Nephron (organoid): ENCODE measurements around the gene TMPRSS13.

Experiments used
- H3K27ac Mint-ChIP-seq, 3 experiments: 2 replicates each; pipeline ENCODE4 v1.8.0; 2020; ENCODE audit warnings: mixed read lengths in 3 of 3, mild to moderate bottlenecking in 2 of 3, moderate library complexity in 1 of 3
- H3K27me3 Mint-ChIP-seq: 2 replicates; pipeline ENCODE4 v1.8.0; 2021; ENCODE audit warnings: low read depth, mild to moderate bottlenecking, moderate library complexity, mixed read lengths
- H3K36me3 Mint-ChIP-seq: 2 replicates; pipeline ENCODE4 v1.8.0; 2020; ENCODE audit warnings: low read depth, mixed read lengths
- H3K4me1 Mint-ChIP-seq: 2 replicates; pipeline ENCODE4 v1.8.0; 2020; ENCODE audit warnings: mixed read lengths
- H3K4me3 Mint-ChIP-seq, 3 experiments: 2 replicates each; pipeline ENCODE4 v1.8.0; 2020; ENCODE audit warnings: mild to moderate bottlenecking in 3 of 3, mixed read lengths in 3 of 3, moderate library complexity in 2 of 3
- H3K9me3 Mint-ChIP-seq: 2 replicates; pipeline ENCODE4 v1.8.0; 2020; ENCODE audit warnings: mixed read lengths
- TF ChIP-seq, protein P1 (sequence below), 3 experiments: fragments of 200-600 bp; sonication (generic); IDR thresholded peaks; one replicate each; pipeline ENCODE4 v1.5.0; 2021; ENCODE audit warnings: antibody characterized with exemption in 3 of 3; ENCODE audit not compliant: unreplicated experiment in 3 of 3

The TMPRSS13 gene

DNA sequence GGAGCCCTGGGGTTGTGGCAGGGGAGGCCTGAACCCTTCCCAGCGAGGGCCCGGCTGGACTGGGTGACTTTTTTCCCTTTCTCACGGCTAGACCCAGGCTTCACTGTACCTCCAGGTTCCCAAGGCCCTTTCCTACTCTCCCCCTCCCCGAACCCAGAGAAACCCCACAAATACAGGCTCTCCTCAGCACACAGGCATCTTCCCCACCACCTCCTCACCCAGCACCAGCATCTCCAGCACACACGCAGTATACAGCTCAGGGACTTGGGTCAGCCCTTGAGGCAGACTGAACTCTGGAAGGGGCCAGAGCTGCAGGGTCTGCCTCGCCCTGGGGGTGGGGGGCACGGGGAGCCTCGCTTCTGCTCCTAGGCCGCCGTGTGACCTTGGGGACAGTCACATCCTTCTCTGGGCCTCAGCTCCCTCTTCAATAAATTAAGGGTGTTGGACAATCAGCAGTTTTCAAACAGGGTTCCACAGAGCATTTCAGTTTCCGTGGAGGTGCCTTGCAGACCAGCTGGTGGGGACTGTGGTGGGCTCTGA is 4.5 kb downstream of the TMPRSS13 start:
- Mint-ChIP-seq H3K27ac (no peak overlapping the region), H3K9me3 (no peaks in the 10 kb centered on the region), H3K36me3 (no peaks in the 10 kb centered on the region), H3K27me3 (peaks cover 38% of the 10 kb centered on the region), H3K4me3 (no peak overlapping the region), H3K4me1 (no peaks in the 10 kb centered on the region)
- TF ChIP-seq, protein P1, sequence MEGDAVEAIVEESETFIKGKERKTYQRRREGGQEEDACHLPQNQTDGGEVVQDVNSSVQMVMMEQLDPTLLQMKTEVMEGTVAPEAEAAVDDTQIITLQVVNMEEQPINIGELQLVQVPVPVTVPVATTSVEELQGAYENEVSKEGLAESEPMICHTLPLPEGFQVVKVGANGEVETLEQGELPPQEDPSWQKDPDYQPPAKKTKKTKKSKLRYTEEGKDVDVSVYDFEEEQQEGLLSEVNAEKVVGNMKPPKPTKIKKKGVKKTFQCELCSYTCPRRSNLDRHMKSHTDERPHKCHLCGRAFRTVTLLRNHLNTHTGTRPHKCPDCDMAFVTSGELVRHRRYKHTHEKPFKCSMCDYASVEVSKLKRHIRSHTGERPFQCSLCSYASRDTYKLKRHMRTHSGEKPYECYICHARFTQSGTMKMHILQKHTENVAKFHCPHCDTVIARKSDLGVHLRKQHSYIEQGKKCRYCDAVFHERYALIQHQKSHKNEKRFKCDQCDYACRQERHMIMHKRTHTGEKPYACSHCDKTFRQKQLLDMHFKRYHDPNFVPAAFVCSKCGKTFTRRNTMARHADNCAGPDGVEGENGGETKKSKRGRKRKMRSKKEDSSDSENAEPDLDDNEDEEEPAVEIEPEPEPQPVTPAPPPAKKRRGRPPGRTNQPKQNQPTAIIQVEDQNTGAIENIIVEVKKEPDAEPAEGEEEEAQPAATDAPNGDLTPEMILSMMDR (IDR thresholded peaks at IDR 0.05; ENCODE audit: unreplicated experiment in 3 of 3) = no peak

DNA sequence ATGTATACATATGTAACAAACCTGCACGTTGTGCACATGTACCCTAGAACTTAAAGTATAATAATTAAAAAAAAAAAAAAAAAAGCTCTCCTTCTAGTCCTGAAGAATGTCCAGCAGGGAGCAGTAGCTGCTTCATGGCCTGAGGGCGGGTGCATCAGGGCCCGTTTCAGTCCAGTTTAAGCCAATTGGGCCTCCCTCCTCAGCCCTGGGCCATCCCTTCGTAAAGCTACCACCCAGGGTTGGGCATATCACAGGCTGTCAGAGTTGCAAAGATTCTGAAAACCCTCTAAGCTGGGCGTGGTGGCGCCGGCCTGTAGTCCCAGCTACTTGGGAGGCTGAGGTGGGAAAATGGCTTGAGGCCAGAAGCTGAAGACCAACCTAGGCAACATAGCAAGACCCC is 5.4 kb downstream of the TMPRSS13 start:
- Mint-ChIP-seq H3K9me3 (no peaks in the 10 kb centered on the region), H3K27ac (no peak overlapping the region), H3K4me1 (peaks cover 5% of the 10 kb centered on the region), H3K36me3 (no peaks in the 10 kb centered on the region), H3K4me3 (no peak overlapping the region), H3K27me3 (peaks cover 33% of the 10 kb centered on the region)
- TF ChIP-seq, protein P1 (IDR thresholded peaks at IDR 0.05; ENCODE audit: unreplicated experiment in 3 of 3) = no peak

DNA sequence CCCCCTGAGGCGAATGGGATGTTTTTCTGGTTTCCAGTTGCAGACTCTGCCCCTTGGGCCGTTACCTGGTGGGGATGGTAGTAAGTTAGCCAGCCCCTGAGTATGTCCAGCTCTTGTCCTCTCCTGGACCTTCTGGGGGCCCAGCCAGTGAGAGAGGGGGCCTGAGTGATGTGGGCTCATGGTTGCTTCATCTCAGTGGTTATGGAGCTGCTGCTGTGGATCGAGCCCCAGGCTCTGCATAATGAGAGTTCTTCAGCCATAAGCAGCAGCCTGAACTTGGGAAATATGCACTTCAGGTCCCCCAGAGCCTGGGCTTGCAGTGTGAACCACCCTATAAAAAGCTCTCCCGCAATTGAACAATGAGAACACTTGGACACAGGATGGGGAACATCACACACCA is 5.9 kb downstream of the TMPRSS13 start:
- H3K4me1 Mint-ChIP-seq = peaks cover 5% of the 10 kb centered on the region
- H3K27ac Mint-ChIP-seq = no peak overlapping the region
- no peaks in the 10 kb centered on the region for H3K9me3 Mint-ChIP-seq
- no peak overlapping the region for H3K4me3 Mint-ChIP-seq
- TF ChIP-seq, protein P1 (IDR thresholded peaks at IDR 0.05; ENCODE audit: unreplicated experiment in 3 of 3) = no peak
- H3K36me3 Mint-ChIP-seq = no peaks in the 10 kb centered on the region
- H3K27me3 Mint-ChIP-seq = peaks cover 31% of the 10 kb centered on the region

DNA sequence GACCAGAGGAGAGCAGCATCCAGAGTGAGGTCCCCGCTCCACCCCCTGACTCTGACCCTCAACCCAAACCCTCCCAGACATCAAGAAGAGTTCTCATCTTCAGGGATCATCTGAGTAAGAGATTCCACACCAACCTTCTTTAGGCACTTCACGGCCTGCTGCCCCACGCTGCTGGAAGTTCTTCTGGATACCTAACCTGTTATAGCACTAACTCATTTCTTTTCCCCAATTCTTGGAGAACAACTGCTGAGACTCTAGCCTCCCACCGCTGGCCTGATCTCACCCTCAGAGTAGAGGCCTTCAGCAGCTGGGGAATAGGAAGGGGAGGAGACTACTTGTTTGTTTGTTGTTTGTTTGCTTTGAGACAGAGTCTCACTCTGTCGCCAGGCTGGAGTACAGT is 7.3 kb downstream of the TMPRSS13 start:
- Mint-ChIP-seq H3K36me3 (no peaks in the 10 kb centered on the region), H3K4me1 (peaks cover 5% of the 10 kb centered on the region), H3K27ac (no peak overlapping the region), H3K4me3 (no peak overlapping the region), H3K9me3 (no peaks in the 10 kb centered on the region), H3K27me3 (peaks cover 24% of the 10 kb centered on the region)
- TF ChIP-seq, protein P1 (IDR thresholded peaks at IDR 0.05; ENCODE audit: unreplicated experiment in 3 of 3) = no peak

DNA sequence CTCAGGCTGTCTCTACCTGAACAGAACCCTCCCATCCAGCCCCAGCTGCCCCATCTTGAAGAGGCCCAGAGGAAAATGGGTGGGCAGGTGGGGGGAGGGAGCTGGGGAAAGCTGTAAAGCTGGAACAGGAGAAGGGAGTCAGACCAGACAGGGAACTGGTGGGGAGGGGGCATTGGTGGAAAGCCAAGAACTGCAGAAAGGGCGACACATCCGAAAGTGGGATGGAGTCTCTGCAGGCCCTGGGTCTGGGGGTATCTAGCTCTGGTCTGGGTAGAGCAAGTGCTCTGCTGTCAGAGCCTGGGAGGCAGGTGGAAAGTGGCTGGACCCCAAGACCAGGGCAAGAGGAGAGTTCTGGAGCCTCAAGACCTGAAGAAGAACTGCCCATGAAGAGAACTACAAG is 7.7 kb downstream of the TMPRSS13 start:
- TF ChIP-seq, protein P1 (IDR thresholded peaks at IDR 0.05; ENCODE audit: unreplicated experiment in 3 of 3) = no peak
- Mint-ChIP-seq H3K4me3 (no peak overlapping the region), H3K36me3 (no peaks in the 10 kb centered on the region), H3K27ac (no peak overlapping the region), H3K27me3 (peaks cover 20% of the 10 kb centered on the region), H3K9me3 (no peaks in the 10 kb centered on the region), H3K4me1 (peaks cover 5% of the 10 kb centered on the region)

DNA sequence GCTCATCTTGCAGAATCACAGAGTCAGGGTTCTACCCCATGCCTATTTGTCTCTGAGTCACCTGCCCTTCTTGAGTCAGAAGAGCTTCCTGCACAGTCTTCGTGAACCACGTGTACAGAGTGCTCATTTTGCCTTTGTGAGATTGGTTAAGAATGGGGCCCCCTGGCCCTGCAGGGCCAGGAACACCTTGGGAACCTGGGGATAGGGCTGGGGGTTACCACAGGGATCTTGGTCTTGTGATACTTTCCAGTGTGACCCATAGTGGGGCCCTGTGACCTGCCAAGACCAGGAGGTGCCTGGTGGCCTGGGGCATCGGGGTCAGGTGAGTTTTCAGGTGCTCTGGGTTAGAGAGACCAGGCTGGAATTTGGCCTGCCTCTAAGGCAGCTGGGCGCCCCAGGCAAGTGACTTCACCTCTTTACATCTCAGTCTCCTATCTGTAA is 9.4 kb downstream of the TMPRSS13 start:
- H3K4me1 Mint-ChIP-seq = peaks cover 11% of the 10 kb centered on the region
- H3K27me3 Mint-ChIP-seq = peaks cover 25% of the 10 kb centered on the region
- TF ChIP-seq, protein P1 (IDR thresholded peaks at IDR 0.05; ENCODE audit: unreplicated experiment in 3 of 3) = no peak

More for the DNA sequence above, 9.4 kb downstream of the TMPRSS13 start:
- Mint-ChIP-seq H3K4me3 (no peak overlapping the region), H3K27ac (no peak overlapping the region), H3K36me3 (no peaks in the 10 kb centered on the region), H3K9me3 (no peaks in the 10 kb centered on the region)
